ENCODE measurements around the gene RTEL1. TPM values are rescaled to one million over a fixed set of nuclear protein-coding genes. Genes with fewer than 3 reads are reported as not detected.
"Not testable (repeated sequence)": the region's sequence is repeated elsewhere in the genome, so short reads cannot be mapped to it uniquely, and the experiment has no call there.

The RTEL1 gene
- total RNA-seq, 5 donors from 2014 or later (not counting 1 experiment from before 2014, with no cell fraction given), result 30.7 to 41.6 (median 36.8) TPM

DNA sequence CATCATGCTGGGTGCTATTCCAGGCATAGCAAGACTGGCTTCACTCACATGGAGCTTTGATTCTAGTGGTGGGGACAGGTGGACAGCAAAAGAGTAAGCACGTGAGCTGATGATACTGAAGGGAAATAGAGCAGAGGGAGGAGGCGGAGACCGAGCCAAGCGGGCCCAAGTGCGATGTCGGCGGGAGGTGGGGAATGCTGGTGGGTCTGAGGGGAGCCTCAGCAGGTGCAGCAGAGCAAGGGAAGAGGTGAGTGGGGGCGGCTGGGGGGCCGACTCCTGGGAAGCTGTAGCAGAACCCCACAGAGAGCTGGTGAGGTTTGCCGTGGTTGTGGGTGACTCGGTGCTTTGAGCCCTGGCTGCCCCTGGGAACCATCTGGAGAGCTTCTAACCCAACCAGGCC, 10.2 kb downstream of the RTEL1 start:
- ATAC-seq (replicated peaks in 1 of 4) (no peak), DNase-seq (no peak)
- Mint-ChIP-seq H3K9me3 (no peaks in the 10 kb centered on the region), H3K4me1 (no peaks in the 10 kb centered on the region), H3K27me3 (no peaks in the 10 kb centered on the region), H3K27ac (no peak overlapping the region), H3K36me3 (peaks cover 19% of the 10 kb centered on the region), H3K4me3 (no peak overlapping the region)
- Histone ChIP-seq H3K36me3 (ENCODE audit: control insufficient read depth in 2 of 2, extremely low read depth in 1 of 2, insufficient read depth in 1 of 2, low read length in 1 of 2) (peaks cover 16 to 38% of the 10 kb centered on the region in 2 donors), H3K4me1 (ENCODE audit: control insufficient read depth in 1 of 2, extremely low read depth in 1 of 2, insufficient read depth in 2 of 2, low read length in 2 of 2) (no peaks in the 10 kb centered on the region), H3K9me3 (no peaks in the 10 kb centered on the region), H3K27me3 (replicated peaks in 1 of 2; ENCODE audit: control insufficient read depth in 2 of 2, extremely low read depth in 1 of 2, insufficient read depth in 2 of 2, low read length in 1 of 2) (no peaks in the 10 kb centered on the region), H3K27ac (ENCODE audit: low read length) (no peak overlapping the region), H3K4me3 (ENCODE audit: control insufficient read depth in 1 of 2, extremely low read depth in 1 of 2, low read length in 1 of 2) (no peak overlapping the region)
- CTCF ChIA-PET, result no interaction called here
- POLR2A ChIA-PET, result no interaction called here
- WGBS (ENCODE audit: insufficient coverage), result 100% methylated on average over 7 of the region's 11 CpGs

DNA sequence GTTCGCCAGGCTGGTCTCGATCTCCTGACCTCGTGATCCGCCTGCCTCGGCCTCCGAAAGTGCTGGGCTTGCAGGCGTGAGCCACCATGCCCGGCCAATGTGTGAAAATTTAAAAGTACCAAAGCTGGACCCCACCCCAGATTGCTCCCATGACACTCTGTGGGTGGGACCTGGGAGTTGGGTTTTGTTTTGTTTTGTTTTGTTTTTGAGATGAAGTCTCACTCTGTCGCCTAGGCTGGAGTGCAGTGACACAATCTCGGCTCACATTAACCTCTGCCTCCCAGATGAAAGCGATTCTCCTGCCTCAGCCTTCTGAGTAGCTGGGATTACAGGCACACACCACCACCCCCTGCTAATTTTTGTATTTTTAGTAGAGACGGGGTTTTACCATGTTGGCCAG, 13.6 kb downstream of the RTEL1 start:
- WGBS (ENCODE audit: insufficient coverage), result 100% methylated on average over 4 of the region's 12 CpGs
- H3K27me3 ChIP-seq (replicated peaks in 1 of 2; ENCODE audit: control insufficient read depth in 2 of 2, extremely low read depth in 1 of 2, insufficient read depth in 2 of 2, low read length in 1 of 2); H3K27me3 Mint-ChIP-seq; DNase-seq; H3K9me3 ChIP-seq; H3K4me1 Mint-ChIP-seq; H3K27ac Mint-ChIP-seq; ATAC-seq (replicated peaks in 1 of 4); H3K9me3 Mint-ChIP-seq; H3K4me3 Mint-ChIP-seq; H3K4me3 ChIP-seq (ENCODE audit: control insufficient read depth in 1 of 2, extremely low read depth in 1 of 2, low read length in 1 of 2); H3K27ac ChIP-seq (ENCODE audit: low read length); H3K4me1 ChIP-seq (ENCODE audit: control insufficient read depth in 1 of 2, extremely low read depth in 1 of 2, insufficient read depth in 2 of 2, low read length in 2 of 2); POLR2A ChIA-PET: not testable (repeated sequence)
- H3K36me3 ChIP-seq (ENCODE audit: control insufficient read depth in 2 of 2, extremely low read depth in 1 of 2, insufficient read depth in 1 of 2, low read length in 1 of 2), result peaks cover 7 to 24% of the 10 kb centered on the region in 2 donors
- H3K36me3 Mint-ChIP-seq, result peaks cover 25% of the 10 kb centered on the region
- CTCF ChIA-PET, result interaction anchor here in 1 of 2 donors (0.7 kb wide), 1 partner anchor 88 kb away, joined by 3 read pairs; no protein-coding TSS in a partner anchor

DNA sequence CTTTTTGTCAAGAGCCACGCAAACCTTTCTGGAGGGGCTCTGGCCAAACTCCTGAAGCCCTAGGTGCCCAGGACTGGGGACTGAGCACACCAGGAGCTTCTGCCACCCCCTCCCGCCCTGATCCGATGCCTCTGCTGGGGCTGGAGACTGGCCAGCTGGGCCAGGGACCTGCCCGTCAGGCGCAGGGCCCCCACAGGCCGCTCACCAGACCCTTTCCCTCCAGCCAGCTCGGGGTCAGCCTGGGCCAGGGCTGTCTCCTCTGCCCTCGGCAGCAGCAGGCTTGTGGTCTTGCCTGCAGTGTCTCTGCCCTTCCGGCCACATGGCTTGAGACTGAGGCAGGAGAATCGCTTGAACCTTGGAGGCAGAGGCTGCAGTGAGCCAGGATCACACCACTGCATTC, 14.6 kb downstream of the RTEL1 start:
- Mint-ChIP-seq H3K9me3 (no peaks in the 10 kb centered on the region), H3K27me3 (no peaks in the 10 kb centered on the region), H3K27ac (no peak overlapping the region), H3K4me3 (no peak overlapping the region), H3K4me1 (no peaks in the 10 kb centered on the region), H3K36me3 (peaks cover 25% of the 10 kb centered on the region)
- no peaks in the 10 kb centered on the region for H3K27me3 ChIP-seq (replicated peaks in 1 of 2; ENCODE audit: control insufficient read depth in 2 of 2, extremely low read depth in 1 of 2, insufficient read depth in 2 of 2, low read length in 1 of 2)
- peaks cover 7 to 17% of the 10 kb centered on the region in 2 donors for H3K36me3 ChIP-seq (ENCODE audit: control insufficient read depth in 2 of 2, extremely low read depth in 1 of 2, insufficient read depth in 1 of 2, low read length in 1 of 2)
- ChIA-PET POLR2A (no interaction called here), CTCF (interaction anchor here in 1 of 2 donors (0.6 kb wide), 1 partner anchor 18 kb away, joined by 3 read pairs; no protein-coding TSS in a partner anchor)
- no peak overlapping the region for H3K27ac ChIP-seq (ENCODE audit: low read length)
- no peaks in the 10 kb centered on the region for H3K4me1 ChIP-seq (ENCODE audit: control insufficient read depth in 1 of 2, extremely low read depth in 1 of 2, insufficient read depth in 2 of 2, low read length in 2 of 2)
- H3K9me3 ChIP-seq, result no peaks in the 10 kb centered on the region
- ATAC-seq (replicated peaks in 1 of 4) (no peak), DNase-seq (no peak)
- H3K4me3 ChIP-seq (ENCODE audit: control insufficient read depth in 1 of 2, extremely low read depth in 1 of 2, low read length in 1 of 2), result no peak overlapping the region
- WGBS (ENCODE audit: insufficient coverage), result 97% methylated on average over 9 of the region's 10 CpGs

DNA sequence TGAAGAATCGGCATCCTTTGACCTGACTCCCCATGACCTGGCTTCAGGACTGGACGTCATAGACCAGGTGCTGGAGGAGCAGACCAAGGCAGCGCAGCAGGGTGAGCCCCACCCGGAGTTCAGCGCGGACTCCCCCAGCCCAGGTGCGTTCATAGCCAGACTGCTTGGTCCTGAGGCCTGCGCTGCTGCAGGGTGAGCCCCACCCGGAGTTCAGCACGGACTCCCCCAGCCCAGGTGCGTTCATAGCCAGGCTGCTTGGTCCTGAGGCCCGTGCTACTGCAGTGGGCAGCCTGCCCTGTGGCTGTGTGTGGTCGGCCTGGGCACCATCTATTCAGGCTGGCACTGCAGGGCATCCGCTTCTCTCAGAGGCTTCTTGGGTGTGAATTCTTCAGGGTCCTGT, 15.8 kb downstream of the RTEL1 start:
- Histone ChIP-seq H3K9me3 (no peaks in the 10 kb centered on the region), H3K27ac (ENCODE audit: low read length) (no peak overlapping the region), H3K27me3 (replicated peaks in 1 of 2; ENCODE audit: control insufficient read depth in 2 of 2, extremely low read depth in 1 of 2, insufficient read depth in 2 of 2, low read length in 1 of 2) (no peaks in the 10 kb centered on the region), H3K4me3 (ENCODE audit: control insufficient read depth in 1 of 2, extremely low read depth in 1 of 2, low read length in 1 of 2) (no peak overlapping the region), H3K36me3 (ENCODE audit: control insufficient read depth in 2 of 2, extremely low read depth in 1 of 2, insufficient read depth in 1 of 2, low read length in 1 of 2) (peaks cover 10 to 16% of the 10 kb centered on the region in 2 donors), H3K4me1 (ENCODE audit: control insufficient read depth in 1 of 2, extremely low read depth in 1 of 2, insufficient read depth in 2 of 2, low read length in 2 of 2) (no peaks in the 10 kb centered on the region)
- Mint-ChIP-seq H3K36me3 (peaks cover 20% of the 10 kb centered on the region), H3K4me1 (no peaks in the 10 kb centered on the region), H3K9me3 (no peaks in the 10 kb centered on the region), H3K4me3 (no peak overlapping the region), H3K27me3 (no peaks in the 10 kb centered on the region), H3K27ac (no peak overlapping the region)
- DNase-seq, result no peak
- ChIA-PET POLR2A (no interaction called here), CTCF (no interaction called here)
- WGBS (ENCODE audit: insufficient coverage), result 98% methylated on average over 13 of the region's 14 CpGs
- no peak for ATAC-seq (replicated peaks in 1 of 4)

DNA sequence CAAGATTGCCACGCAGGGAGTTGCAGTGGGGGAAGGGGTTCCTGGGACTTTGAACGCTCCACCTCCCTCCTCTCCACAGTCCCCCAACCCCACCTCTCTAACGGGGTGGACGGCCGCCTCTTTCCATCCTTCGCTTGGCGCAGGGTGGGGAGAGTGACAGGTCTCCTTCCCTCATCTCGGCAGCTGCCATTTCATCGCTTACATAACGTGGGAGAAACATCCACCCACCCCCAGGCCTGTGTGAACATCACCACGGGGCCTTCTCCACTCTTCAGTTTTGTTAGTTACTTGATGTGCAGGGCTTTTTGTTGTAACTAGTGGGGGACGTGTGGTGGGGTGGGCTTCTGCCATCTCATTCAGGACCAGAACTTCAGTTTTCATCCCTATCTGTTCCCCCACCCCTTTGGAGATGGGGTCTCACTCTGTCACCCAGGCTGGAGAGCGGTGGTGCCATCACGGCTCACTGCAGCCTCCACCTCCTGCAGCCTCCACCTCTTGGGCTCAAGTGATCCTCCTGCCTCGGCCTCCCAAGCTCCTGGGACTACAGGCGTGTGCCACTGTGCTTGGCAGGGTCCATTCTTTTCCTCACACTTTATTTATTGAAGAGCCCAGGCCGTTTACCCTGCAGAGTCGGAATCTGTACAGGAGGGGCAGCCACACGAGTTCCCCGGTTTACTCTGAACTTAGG, 17.7 kb downstream of the RTEL1 start:
- ATAC-seq (replicated peaks in 1 of 4) (no peak), DNase-seq (no peak)
- CTCF ChIA-PET, result no interaction called here
- no peaks in the 10 kb centered on the region for H3K9me3 Mint-ChIP-seq
- Histone ChIP-seq H3K36me3 (ENCODE audit: control insufficient read depth in 2 of 2, extremely low read depth in 1 of 2, insufficient read depth in 1 of 2, low read length in 1 of 2) (peaks cover 10 to 21% of the 10 kb centered on the region in 2 donors), H3K27ac (ENCODE audit: low read length) (no peak overlapping the region), H3K4me1 (ENCODE audit: control insufficient read depth in 1 of 2, extremely low read depth in 1 of 2, insufficient read depth in 2 of 2, low read length in 2 of 2) (no peaks in the 10 kb centered on the region), H3K27me3 (replicated peaks in 1 of 2; ENCODE audit: control insufficient read depth in 2 of 2, extremely low read depth in 1 of 2, insufficient read depth in 2 of 2, low read length in 1 of 2) (no peaks in the 10 kb centered on the region), H3K9me3 (no peaks in the 10 kb centered on the region), H3K4me3 (ENCODE audit: control insufficient read depth in 1 of 2, extremely low read depth in 1 of 2, low read length in 1 of 2) (no peak overlapping the region)
- no peaks in the 10 kb centered on the region for H3K4me1 Mint-ChIP-seq
- H3K27ac Mint-ChIP-seq, result no peak overlapping the region
- no peak overlapping the region for H3K4me3 Mint-ChIP-seq
- 100% methylated on average over 7 of the region's 20 CpGs for WGBS (ENCODE audit: insufficient coverage)
- H3K27me3 Mint-ChIP-seq, result no peaks in the 10 kb centered on the region
- POLR2A ChIA-PET, result no interaction called here
- peaks cover 14% of the 10 kb centered on the region for H3K36me3 Mint-ChIP-seq

DNA sequence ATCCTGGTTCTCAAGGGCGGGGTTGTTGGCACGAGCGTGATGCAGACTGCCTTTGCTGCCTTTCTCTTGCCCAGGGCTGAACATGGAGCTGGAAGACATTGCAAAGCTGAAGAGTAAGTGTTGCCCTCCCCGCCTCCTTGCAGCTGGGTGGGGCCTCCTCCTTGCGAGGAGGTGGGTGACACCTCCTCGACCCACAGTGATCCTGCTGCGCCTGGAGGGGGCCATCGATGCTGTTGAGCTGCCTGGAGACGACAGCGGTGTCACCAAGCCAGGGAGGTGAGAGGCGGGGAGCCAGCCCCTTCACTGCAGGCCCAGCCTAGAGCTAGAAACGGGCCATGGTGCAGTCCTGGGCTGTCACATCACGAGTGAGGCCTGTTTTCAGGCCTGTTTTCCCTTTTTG, 20.0 kb downstream of the RTEL1 start:
- ChIA-PET POLR2A (no interaction called here), CTCF (no interaction called here)
- no peak for ATAC-seq (replicated peaks in 1 of 4)

More for the DNA sequence above, 20.0 kb downstream of the RTEL1 start:
- no peaks in the 10 kb centered on the region for H3K4me1 Mint-ChIP-seq
- H3K4me3 Mint-ChIP-seq, result no peak overlapping the region
- no peaks in the 10 kb centered on the region for H3K9me3 ChIP-seq
- no peaks in the 10 kb centered on the region for H3K4me1 ChIP-seq (ENCODE audit: control insufficient read depth in 1 of 2, extremely low read depth in 1 of 2, insufficient read depth in 2 of 2, low read length in 2 of 2)
- H3K27me3 ChIP-seq (replicated peaks in 1 of 2; ENCODE audit: control insufficient read depth in 2 of 2, extremely low read depth in 1 of 2, insufficient read depth in 2 of 2, low read length in 1 of 2), result no peaks in the 10 kb centered on the region
- peaks cover 14% of the 10 kb centered on the region for H3K36me3 Mint-ChIP-seq
- no peak overlapping the region for H3K27ac ChIP-seq (ENCODE audit: low read length)
- H3K36me3 ChIP-seq (ENCODE audit: control insufficient read depth in 2 of 2, extremely low read depth in 1 of 2, insufficient read depth in 1 of 2, low read length in 1 of 2), result peaks cover 6 to 19% of the 10 kb centered on the region in 2 donors
- H3K27ac Mint-ChIP-seq, result no peak overlapping the region
- H3K27me3 Mint-ChIP-seq, result no peaks in the 10 kb centered on the region
- 92% methylated on average over 10 of the region's 13 CpGs for WGBS (ENCODE audit: insufficient coverage)
- no peak for DNase-seq
- H3K4me3 ChIP-seq (ENCODE audit: control insufficient read depth in 1 of 2, extremely low read depth in 1 of 2, low read length in 1 of 2), result no peak overlapping the region
- no peaks in the 10 kb centered on the region for H3K9me3 Mint-ChIP-seq

Data from T-cell (primary cell).